HepG2 (cell line): Measurements from ENCODE around the gene URGCP. TPM values are rescaled to one million over a fixed set of nuclear protein-coding genes. Genes with fewer than 3 reads are reported as not detected.

Source experiments
- ATAC-seq: fragments of 200-7000 bp; cut with Tn5 transposase; 3 replicates; pipeline ENCODE4 v1.9.1; 2020; ENCODE audit warnings: mild to moderate bottlenecking, moderate library complexity
- BruUV-seq: library from RNA; stranded (reverse); fragments of 400-500 nt; replicated peaks from 2 replicates; lab custom pipeline; 2021; lab: Mats Ljungman, UMichigan
- CTCF ChIA-PET: fragments of 300-600 bp; formaldehyde crosslinking; extraction: SDS; loops from one replicate; lab custom pipeline; 2021; ENCODE audit warnings: low total read pairs, inconsistent platforms, low intra/inter-chr PET ratio; lab: Yijun Ruan, JAX
- POLR2A ChIA-PET: fragments of 350-600 bp; sonication (Branson Sonifier 250); formaldehyde crosslinking; loops from one replicate; lab custom pipeline; 2020; ENCODE audit warnings: antibody characterized with exemption, inconsistent platforms; lab: Yijun Ruan, JAX
- DNase-seq: peaks from one replicate; pipeline ENCODE4 v3.0.0-alpha.2; 2015; ENCODE audit warnings: low spot score
- FAIRE-seq: peaks from 3 replicates; lab custom pipeline; 2011; peaks lifted over from hg19 to GRCh38; lab: Jason Lieb, UNC
- H2AFZ ChIP-seq: one replicate; pipeline ENCODE4 v1.6.1; 2011; ENCODE audit warnings: low read length, inconsistent platforms
- H3K27ac ChIP-seq: fragments of 300-600 bp; 3 replicates; pipeline ENCODE4 v1.8.0; 2011; ENCODE audit warnings: mixed run types, mild to moderate bottlenecking, mixed read lengths, low read length, inconsistent platforms; ENCODE audit not compliant: insufficient read depth; ENCODE audit errors: extremely low read length
- H3K27me3 ChIP-seq, 2 experiments: fragments of 200-600 bp in 1 of 2; 2 replicates in 1 of 2; 3 replicates in 1 of 2; pipeline versions ENCODE4 v1.6.0 to v1.8.0; 2011; ENCODE audit warnings: low read length in 2 of 2, mild to moderate bottlenecking in 2 of 2, moderate library complexity in 2 of 2, inconsistent platforms in 1 of 2; ENCODE audit not compliant: insufficient read depth in 2 of 2, control insufficient read depth in 1 of 2
- H3K36me3 ChIP-seq, 2 experiments: fragments of 200-600 bp in 1 of 2; replicated peaks in 1 of 2; 2 replicates in 1 of 2; 3 replicates in 1 of 2; pipeline versions ENCODE4 v1.5.1 to v1.8.0; 2011; ENCODE audit warnings: low read length in 2 of 2, inconsistent platforms in 1 of 2; ENCODE audit not compliant: insufficient read depth in 2 of 2, control insufficient read depth in 1 of 2
- H3K4me1 ChIP-seq: 2 replicates; pipeline ENCODE4 v1.5.1; 2012; ENCODE audit warnings: low read length, inconsistent platforms; ENCODE audit not compliant: insufficient read depth
- H3K4me2 ChIP-seq: 2 replicates; pipeline ENCODE4 v1.6.0; 2011; ENCODE audit warnings: low read depth, low read length, inconsistent platforms
- H3K4me3 ChIP-seq, 3 experiments: fragments of 200-600 bp in 1 of 3; sonication (generic), shearing (Covaris generic) in 1 of 3; replicated peaks in 1 of 3; 2 replicates each; pipeline ENCODE4 v1.5.1; 2011 to 2016; ENCODE audit warnings: low read length in 3 of 3, inconsistent platforms in 2 of 3, low read depth in 2 of 3, mild to moderate bottlenecking in 2 of 3, control low read depth in 1 of 3, mixed read lengths in 1 of 3; ENCODE audit not compliant: insufficient read depth in 1 of 3
- H3K79me2 ChIP-seq: one replicate; pipeline ENCODE4 v1.6.1; 2011; ENCODE audit warnings: low read length, inconsistent platforms; ENCODE audit not compliant: insufficient read depth
- H3K9ac ChIP-seq: 2 replicates; pipeline ENCODE4 v1.6.0; 2011; ENCODE audit warnings: mild to moderate bottlenecking, low read depth, low read length, inconsistent platforms; ENCODE audit not compliant: insufficient read depth
- H3K9me3 ChIP-seq: 2 replicates; pipeline ENCODE4 v1.5.1; 2012; ENCODE audit warnings: mild to moderate bottlenecking, low read length
- H4K20me1 ChIP-seq: 2 replicates; pipeline ENCODE4 v1.6.0; 2011; ENCODE audit warnings: inconsistent platforms, mild to moderate bottlenecking, low read length, moderate library complexity; ENCODE audit not compliant: insufficient read depth
- AKAP8 ChIP-seq: sonication (generic); formaldehyde crosslinking; IDR thresholded peaks from 2 replicates; pipeline ENCODE4 v1.5.1; 2020; ENCODE audit warnings: mild to moderate bottlenecking, missing genetic modification reagents
- BRD4 ChIP-seq: sonication (generic); formaldehyde crosslinking; IDR thresholded peaks from 2 replicates; pipeline ENCODE4 v1.4.0; 2020; ENCODE audit warnings: missing genetic modification reagents
- CHD2 ChIP-seq: IDR thresholded peaks from 2 replicates; pipeline ENCODE4 v1.6.1; 2011; ENCODE audit warnings: low read depth, low read length, improper control_type of control experiment
- ERF ChIP-seq: IDR thresholded peaks from 2 replicates; pipeline ENCODE4 v1.6.1; 2018; ENCODE audit warnings: missing biosample characterization, missing genetic modification reagents
- KLF15 ChIP-seq: sonication (generic); formaldehyde crosslinking; IDR thresholded peaks from 2 replicates; pipeline ENCODE4 v1.8.1; 2023; ENCODE audit warnings: borderline replicate concordance, mild to moderate bottlenecking, inconsistent platforms, missing genetic modification reagents, mixed read lengths
- NFE2L2 ChIP-seq: fragments of 150-350 bp; IDR thresholded peaks from 2 replicates; pipeline ENCODE4 v1.6.1; 2014; ENCODE audit warnings: low read length
- POLR2AphosphoS2 ChIP-seq: IDR thresholded peaks from 2 replicates; pipeline ENCODE4 v1.6.1; 2011; ENCODE audit warnings: low read depth, low read length, improper control_type of control experiment
- RBM39 ChIP-seq: fragments of 200-400 bp; formaldehyde crosslinking; IDR thresholded peaks from one replicate; pipeline ENCODE4 v1.6.1; 2018; ENCODE audit warnings: antibody characterized with exemption, mild to moderate bottlenecking, low read depth, low read length; ENCODE audit not compliant: poor library complexity, severe bottlenecking
- SP5 ChIP-seq: IDR thresholded peaks from 2 replicates; pipeline ENCODE4 v1.6.1; 2016; ENCODE audit warnings: low read depth, borderline replicate concordance
- SRSF1 ChIP-seq: fragments of 200-400 bp; formaldehyde crosslinking; optimal IDR thresholded peaks from 2 replicates; pipeline ENCODE3; 2017; ENCODE audit warnings: mild to moderate bottlenecking, low read depth, low read length, moderate library complexity
- TBX3 ChIP-seq: fragments of 450-650 bp; IDR thresholded peaks from 2 replicates; pipeline ENCODE4 v1.6.1; 2017; ENCODE audit warnings: antibody characterized with exemption, mild to moderate bottlenecking, inconsistent platforms, borderline replicate concordance
- ZFP1 ChIP-seq: IDR thresholded peaks from 2 replicates; pipeline ENCODE4 v1.6.1; 2016
- ZNF101 ChIP-seq: sonication (generic); formaldehyde crosslinking; IDR thresholded peaks from 2 replicates; pipeline ENCODE4 v1.4.0; 2020; ENCODE audit warnings: mild to moderate bottlenecking, low read depth, missing genetic modification reagents, borderline replicate concordance
- WGBS: methylation state at CpG from one replicate; pipeline ENCODE4 v1.1.6; 2017; ENCODE audit warnings: low lambda C conversion rate; 5-methylcytosine and 5-hydroxymethylcytosine counted together
- in situ Hi-C: cut with HindIII; loops from 2 replicates; pipeline ENCODE4 v1.10.0; 2017; ENCODE audit warnings: low pct_unique_long_range_greater_than_20kb; ENCODE audit not compliant: extremely low pct_ligation_motif_present
- intact Hi-C: fragments of 100-400 bp; cut with micrococcal nuclease; formaldehyde crosslinking; loops from one replicate; pipeline ENCODE4 v1.10.0; 2022; ENCODE audit not compliant: unreplicated experiment
- polyA plus RNA-seq, 8 experiments: library from polyadenylated mRNA; depleted of rRNA in 3 of 8; stranded (reverse) in 7 of 8; unstranded in 1 of 8; fragments of >200 nt; fragmentation: Illumina TruSeq in 4 of 8; extraction: Trizol in 4 of 8; gene quantifications; 2 replicates each; pipeline versions ENCODE4 v1.2.1 to v1.2.3, GENCODE V29; 2011 to 2016; ENCODE audit warnings: low read depth in 4 of 8, missing spikeins in 1 of 8, mixed read lengths in 1 of 8; ENCODE audit not compliant: insufficient read depth in 1 of 8
- total RNA-seq, 5 experiments: library from RNA; depleted of rRNA; stranded (reverse); fragments of >200 nt; fragmentation: Illumina TruSeq; extraction: Trizol; gene quantifications; 2 replicates each; pipeline ENCODE4 v1.2.3, GENCODE V29; 2016; ENCODE audit warnings: low read depth in 1 of 5
- TF ChIP-seq, protein P1 (sequence below): sonication (generic); formaldehyde crosslinking; conservative IDR thresholded peaks from 2 replicates; pipeline ENCODE4 v1.4.0; 2020; ENCODE audit warnings: missing genetic modification reagents
- TF ChIP-seq, protein P2 (sequence below): sonication (generic); formaldehyde crosslinking; IDR thresholded peaks from 2 replicates; pipeline ENCODE4 v1.8.1; 2023; ENCODE audit warnings: mild to moderate bottlenecking, missing genetic modification reagents
- TF ChIP-seq, protein P3 (sequence below): IDR thresholded peaks from 2 replicates; pipeline ENCODE4 v1.6.1; 2016; ENCODE audit warnings: missing compliant biosample characterization, missing genetic modification reagents, borderline replicate concordance
- TF ChIP-seq, protein P4 (sequence below): sonication (generic); formaldehyde crosslinking; IDR thresholded peaks from 2 replicates; pipeline ENCODE4 v1.5.1; 2020; ENCODE audit warnings: missing genetic modification reagents, mild to moderate bottlenecking, borderline replicate concordance

URGCP gene
- total and polyA plus RNA-seq, 2 of the 13 experiments (the other 11 are each of a cell fraction or from before 2014, with no cell fraction given): 22.3 to 25.8 TPM

DNA sequence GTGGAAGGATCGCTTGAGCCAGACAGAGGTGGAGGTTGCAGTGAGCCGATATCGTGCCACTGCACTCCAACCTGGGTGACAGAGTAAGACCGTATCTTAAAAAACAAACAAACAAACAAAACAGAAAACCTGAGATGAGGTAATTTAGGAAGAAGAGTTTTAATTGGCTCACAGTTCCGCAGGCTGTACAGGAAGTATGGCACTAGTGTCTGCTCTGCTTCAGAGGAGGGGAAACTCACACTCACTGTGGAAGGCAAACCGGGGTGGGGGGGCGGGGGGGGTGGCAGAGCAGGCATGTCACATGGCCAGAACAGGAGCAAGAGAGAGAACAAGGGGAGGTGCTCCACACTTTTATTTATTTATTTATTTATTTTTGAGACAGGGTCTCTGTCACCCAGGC, 24.9 kb upstream of the URGCP start:
- Histone ChIP-seq H3K4me1 (peaks cover 14% of the 10 kb centered on the region; the same call in 1 of the 2 replicates), H3K27me3 (no peaks in the 10 kb centered on the region), H3K79me2 (no peaks in the 10 kb centered on the region), H3K4me2 (no peak overlapping the region), H3K27ac (no peak overlapping the region), H3K9me3 (no peaks in the 10 kb centered on the region), H3K4me3 (no peak overlapping the region), H2AFZ (no peak overlapping the region), H3K9ac (no peak overlapping the region), H3K36me3 (no peaks in the 10 kb centered on the region), H4K20me1 (no peaks in the 10 kb centered on the region)
- BruUV-seq: no TSS peak
- ChIA-PET CTCF (no interaction called here), POLR2A (no interaction called here)
- FAIRE-seq (no peak), DNase-seq (no peak), ATAC-seq (no peak)
- in situ Hi-C loops (no loop called here), intact Hi-C loops (no loop called here)
- 89% methylated on average over 7 of the region's 7 CpGs for WGBS
- TF ChIP-seq AKAP8 (CRISPR knock-in tag) (no peak), POLR2AphosphoS2 (no peak), SP5 (CRISPR knock-in tag) (no peak), NFE2L2 (no peak), SRSF1 (no peak), ERF (CRISPR knock-in tag) (no peak), CHD2 (no peak), TBX3 (no peak), ZNF101 (no peak), KLF15 (CRISPR knock-in tag) (no peak), ZFP1 (no peak), RBM39 (no peak), BRD4 (CRISPR knock-in tag) (no peak)
- TF ChIP-seq, protein P1, sequence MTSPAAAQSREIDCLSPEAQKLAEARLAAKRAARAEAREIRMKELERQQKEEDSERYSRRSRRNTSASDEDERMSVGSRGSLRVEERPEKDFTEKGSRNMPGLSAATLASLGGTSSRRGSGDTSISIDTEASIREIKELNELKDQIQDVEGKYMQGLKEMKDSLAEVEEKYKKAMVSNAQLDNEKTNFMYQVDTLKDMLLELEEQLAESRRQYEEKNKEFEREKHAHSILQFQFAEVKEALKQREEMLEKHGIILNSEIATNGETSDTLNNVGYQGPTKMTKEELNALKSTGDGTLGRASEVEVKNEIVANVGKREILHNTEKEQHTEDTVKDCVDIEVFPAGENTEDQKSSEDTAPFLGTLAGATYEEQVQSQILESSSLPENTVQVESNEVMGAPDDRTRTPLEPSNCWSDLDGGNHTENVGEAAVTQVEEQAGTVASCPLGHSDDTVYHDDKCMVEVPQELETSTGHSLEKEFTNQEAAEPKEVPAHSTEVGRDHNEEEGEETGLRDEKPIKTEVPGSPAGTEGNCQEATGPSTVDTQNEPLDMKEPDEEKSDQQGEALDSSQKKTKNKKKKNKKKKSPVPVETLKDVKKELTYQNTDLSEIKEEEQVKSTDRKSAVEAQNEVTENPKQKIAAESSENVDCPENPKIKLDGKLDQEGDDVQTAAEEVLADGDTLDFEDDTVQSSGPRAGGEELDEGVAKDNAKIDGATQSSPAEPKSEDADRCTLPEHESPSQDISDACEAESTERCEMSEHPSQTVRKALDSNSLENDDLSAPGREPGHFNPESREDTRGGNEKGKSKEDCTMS: no peak
- TF ChIP-seq, protein P2, sequence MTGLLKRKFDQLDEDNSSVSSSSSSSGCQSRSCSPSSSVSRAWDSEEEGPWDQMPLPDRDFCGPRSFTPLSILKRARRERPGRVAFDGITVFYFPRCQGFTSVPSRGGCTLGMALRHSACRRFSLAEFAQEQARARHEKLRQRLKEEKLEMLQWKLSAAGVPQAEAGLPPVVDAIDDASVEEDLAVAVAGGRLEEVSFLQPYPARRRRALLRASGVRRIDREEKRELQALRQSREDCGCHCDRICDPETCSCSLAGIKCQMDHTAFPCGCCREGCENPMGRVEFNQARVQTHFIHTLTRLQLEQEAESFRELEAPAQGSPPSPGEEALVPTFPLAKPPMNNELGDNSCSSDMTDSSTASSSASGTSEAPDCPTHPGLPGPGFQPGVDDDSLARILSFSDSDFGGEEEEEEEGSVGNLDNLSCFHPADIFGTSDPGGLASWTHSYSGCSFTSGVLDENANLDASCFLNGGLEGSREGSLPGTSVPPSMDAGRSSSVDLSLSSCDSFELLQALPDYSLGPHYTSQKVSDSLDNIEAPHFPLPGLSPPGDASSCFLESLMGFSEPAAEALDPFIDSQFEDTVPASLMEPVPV (CRISPR knock-in tag): no peak
- TF ChIP-seq, protein P3, sequence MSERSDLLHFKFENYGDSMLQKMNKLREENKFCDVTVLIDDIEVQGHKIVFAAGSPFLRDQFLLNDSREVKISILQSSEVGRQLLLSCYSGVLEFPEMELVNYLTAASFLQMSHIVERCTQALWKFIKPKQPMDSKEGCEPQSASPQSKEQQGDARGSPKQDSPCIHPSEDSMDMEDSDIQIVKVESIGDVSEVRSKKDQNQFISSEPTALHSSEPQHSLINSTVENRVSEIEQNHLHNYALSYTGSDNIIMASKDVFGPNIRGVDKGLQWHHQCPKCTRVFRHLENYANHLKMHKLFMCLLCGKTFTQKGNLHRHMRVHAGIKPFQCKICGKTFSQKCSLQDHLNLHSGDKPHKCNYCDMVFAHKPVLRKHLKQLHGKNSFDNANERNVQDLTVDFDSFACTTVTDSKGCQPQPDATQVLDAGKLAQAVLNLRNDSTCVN (CRISPR knock-in tag): no peak
- TF ChIP-seq, protein P4, sequence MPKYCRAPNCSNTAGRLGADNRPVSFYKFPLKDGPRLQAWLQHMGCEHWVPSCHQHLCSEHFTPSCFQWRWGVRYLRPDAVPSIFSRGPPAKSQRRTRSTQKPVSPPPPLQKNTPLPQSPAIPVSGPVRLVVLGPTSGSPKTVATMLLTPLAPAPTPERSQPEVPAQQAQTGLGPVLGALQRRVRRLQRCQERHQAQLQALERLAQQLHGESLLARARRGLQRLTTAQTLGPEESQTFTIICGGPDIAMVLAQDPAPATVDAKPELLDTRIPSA (CRISPR knock-in tag): no peak
